ENCODE results near the gene PSRC1. TPM values are rescaled to one million over a fixed set of nuclear protein-coding genes. Genes with fewer than 3 reads are reported as not detected.

The PSRC1 gene
- total RNA-seq, 4 donors from 2014 or later, result 1.9 to 6.8 (median 3.7) TPM

DNA sequence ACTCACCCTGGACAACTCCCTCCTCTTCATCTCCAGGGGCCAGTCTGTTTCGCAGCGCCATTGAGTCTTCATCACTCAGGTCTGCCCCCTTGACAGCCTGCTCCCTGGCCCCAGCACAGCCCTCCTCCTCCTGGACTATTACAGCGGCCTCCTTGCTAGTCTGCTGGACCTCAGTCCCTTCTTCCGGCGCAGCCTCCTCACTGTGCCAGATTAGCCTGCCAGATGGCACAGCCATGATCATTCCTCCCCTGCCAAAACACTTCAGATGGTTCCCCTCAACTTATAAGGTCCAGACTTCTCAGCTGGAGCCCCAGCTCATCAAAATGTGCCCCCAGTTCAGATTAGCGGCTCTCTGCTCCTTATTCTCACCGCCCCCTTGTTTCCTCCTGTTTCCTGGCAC is 40.6 kb downstream of the PSRC1 start:
- Histone ChIP-seq H3K27me3 (no peaks in the 10 kb centered on the region), H3K36me3 (peaks cover 20% of the 10 kb centered on the region), H3K9me3 (no peaks in the 10 kb centered on the region), H3K27ac (no peak overlapping the region), H3K4me3 (no peak overlapping the region), H3K4me1 (peaks cover 40% of the 10 kb centered on the region)
- no peak for TF ChIP-seq POLR2AphosphoS5 (IDR thresholded peaks at IDR 0.05)
- TF ChIP-seq, protein P1, sequence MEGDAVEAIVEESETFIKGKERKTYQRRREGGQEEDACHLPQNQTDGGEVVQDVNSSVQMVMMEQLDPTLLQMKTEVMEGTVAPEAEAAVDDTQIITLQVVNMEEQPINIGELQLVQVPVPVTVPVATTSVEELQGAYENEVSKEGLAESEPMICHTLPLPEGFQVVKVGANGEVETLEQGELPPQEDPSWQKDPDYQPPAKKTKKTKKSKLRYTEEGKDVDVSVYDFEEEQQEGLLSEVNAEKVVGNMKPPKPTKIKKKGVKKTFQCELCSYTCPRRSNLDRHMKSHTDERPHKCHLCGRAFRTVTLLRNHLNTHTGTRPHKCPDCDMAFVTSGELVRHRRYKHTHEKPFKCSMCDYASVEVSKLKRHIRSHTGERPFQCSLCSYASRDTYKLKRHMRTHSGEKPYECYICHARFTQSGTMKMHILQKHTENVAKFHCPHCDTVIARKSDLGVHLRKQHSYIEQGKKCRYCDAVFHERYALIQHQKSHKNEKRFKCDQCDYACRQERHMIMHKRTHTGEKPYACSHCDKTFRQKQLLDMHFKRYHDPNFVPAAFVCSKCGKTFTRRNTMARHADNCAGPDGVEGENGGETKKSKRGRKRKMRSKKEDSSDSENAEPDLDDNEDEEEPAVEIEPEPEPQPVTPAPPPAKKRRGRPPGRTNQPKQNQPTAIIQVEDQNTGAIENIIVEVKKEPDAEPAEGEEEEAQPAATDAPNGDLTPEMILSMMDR (IDR thresholded peaks at IDR 0.05), result no peak
- TF ChIP-seq POLR2A (IDR thresholded peaks at IDR 0.05), result no peak
- no peak for TF ChIP-seq EP300 (IDR thresholded peaks at IDR 0.05)
- WGBS, result 48% methylated on average over 7 of the region's 7 CpGs
- DNase-seq (ENCODE audit: low spot score in 2 of 2), result peak in 1 of 2 donors; percentile 56

DNA sequence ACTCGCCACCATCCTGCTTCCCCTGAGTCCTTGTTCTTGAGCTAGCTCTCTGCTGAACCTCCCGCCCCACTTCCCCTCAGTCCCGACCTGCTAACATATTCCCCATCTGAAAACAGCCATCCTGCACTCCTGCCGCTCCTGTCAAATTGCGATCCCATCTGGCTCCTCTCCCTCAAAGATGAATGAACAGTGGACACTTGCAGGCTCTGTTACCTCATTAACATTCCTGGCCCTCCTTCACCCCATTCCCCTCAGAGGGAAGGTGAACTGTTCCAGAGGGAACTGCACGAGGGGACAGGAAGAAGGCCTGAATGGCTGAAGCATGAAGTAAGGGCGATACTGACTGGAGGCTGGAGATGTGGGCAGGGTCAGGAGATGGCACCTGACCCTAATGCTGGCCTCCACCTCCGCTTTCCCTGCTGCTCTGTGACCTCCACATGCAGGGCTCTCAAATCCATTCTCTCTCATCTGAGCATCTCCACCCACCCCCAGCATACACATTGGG is 41.1 kb downstream of the PSRC1 start:
- Histone ChIP-seq H3K4me1 (peaks cover 40% of the 10 kb centered on the region), H3K27me3 (no peaks in the 10 kb centered on the region), H3K4me3 (no peak overlapping the region), H3K36me3 (peaks cover 25% of the 10 kb centered on the region), H3K27ac (no peak overlapping the region), H3K9me3 (no peaks in the 10 kb centered on the region)
- TF ChIP-seq EP300 (IDR thresholded peaks at IDR 0.05) (no peak), POLR2AphosphoS5 (IDR thresholded peaks at IDR 0.05) (no peak), POLR2A (IDR thresholded peaks at IDR 0.05) (no peak)
- TF ChIP-seq, protein P1 (IDR thresholded peaks at IDR 0.05), result no peak
- 41% methylated on average over 8 of the region's 8 CpGs for WGBS
- no peak for DNase-seq (ENCODE audit: low spot score in 2 of 2)

DNA sequence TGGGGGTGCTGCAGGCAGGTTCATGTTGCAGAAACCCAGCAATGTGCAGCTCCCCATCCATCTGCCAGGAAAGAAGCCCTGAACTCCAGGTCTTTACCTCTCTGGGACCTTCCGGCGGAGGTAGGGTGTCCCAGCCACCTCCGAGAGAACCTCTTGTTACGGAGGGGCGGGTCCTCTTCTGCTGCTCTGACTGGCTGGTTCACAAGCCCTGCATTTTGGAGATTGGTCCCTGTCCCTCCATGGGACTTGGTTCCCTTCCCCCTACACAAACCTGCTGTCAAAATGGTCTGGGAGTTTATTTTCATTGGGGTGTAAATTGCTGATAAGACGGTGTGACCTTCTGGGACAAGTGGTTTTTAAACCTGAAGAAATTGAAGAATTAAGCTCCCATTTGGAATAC is 41.6 kb downstream of the PSRC1 start:
- H3K27ac ChIP-seq, result peak overlapping the region; percentile 87
- no peaks in the 10 kb centered on the region for H3K27me3 ChIP-seq
- no peaks in the 10 kb centered on the region for H3K9me3 ChIP-seq
- DNase-seq (ENCODE audit: low spot score in 2 of 2), result no peak
- no peak overlapping the region for H3K4me3 ChIP-seq
- peaks cover 40% of the 10 kb centered on the region for H3K4me1 ChIP-seq
- peaks cover 31% of the 10 kb centered on the region for H3K36me3 ChIP-seq
- no peak for TF ChIP-seq POLR2A (IDR thresholded peaks at IDR 0.05)
- TF ChIP-seq, protein P1 (IDR thresholded peaks at IDR 0.05), result no peak
- TF ChIP-seq POLR2AphosphoS5 (IDR thresholded peaks at IDR 0.05), result no peak
- no peak for TF ChIP-seq EP300 (IDR thresholded peaks at IDR 0.05)
- 44% methylated on average over 6 of the region's 6 CpGs for WGBS

DNA sequence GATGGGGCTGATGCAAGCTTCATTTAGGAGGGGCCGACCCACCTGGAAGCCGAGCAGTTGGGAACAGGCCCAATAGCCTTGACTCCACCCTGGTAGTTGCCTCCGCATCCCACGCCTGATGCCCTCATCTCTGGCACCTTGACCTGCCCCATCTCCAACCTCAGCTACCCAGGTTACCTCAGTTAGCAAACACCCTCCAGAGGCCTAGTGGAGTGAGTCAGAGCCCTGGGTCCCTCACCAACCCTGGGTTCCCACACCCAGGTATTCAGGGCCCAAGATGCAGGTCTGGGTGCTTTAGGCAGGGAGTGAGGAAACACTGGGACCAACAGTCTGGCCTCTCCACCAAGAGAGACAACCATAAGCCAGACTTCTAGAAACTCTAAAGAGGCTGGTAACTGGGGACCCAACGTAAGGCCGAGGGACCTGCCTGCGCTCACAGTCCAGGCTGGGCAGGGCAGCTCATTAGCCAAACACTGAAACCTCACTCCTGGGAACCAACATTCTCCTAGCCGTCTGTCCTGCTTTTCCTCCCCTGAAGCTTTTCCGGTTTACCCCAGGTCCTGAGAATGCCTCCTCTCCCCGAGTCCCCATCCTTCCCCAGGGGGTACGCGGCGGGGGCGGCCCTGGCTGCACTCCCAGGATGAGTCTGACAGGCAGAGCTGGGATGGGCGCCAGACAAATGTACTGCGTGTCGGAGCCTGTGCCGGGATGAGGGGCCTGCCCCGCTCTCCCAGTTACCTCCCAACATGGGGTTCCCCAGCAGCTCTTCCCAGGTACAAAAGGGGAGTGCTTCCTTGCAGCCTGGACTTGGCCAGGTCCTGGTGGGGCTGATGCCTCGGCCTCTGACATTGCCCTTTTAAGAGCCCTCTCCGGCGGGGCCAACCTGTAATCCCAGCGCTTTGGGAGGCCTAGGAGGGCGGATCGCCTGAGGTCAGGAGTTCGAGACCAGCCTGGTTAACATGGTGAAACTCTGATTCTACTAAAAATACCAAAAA is 42.5 kb downstream of the PSRC1 start:
- Histone ChIP-seq H3K36me3 (peaks cover 40% of the 10 kb centered on the region), H3K9me3 (no peaks in the 10 kb centered on the region), H3K4me1 (peaks cover 40% of the 10 kb centered on the region), H3K27me3 (no peaks in the 10 kb centered on the region), H3K4me3 (peak overlapping the region; percentile 3), H3K27ac (peak overlapping the region; percentile 87)
- TF ChIP-seq POLR2AphosphoS5 (IDR thresholded peaks at IDR 0.05), result peak in 1 of 3 donors; percentile 52
- TF ChIP-seq POLR2A (IDR thresholded peaks at IDR 0.05), result no peak
- 19% methylated on average over 12 of the region's 26 CpGs for WGBS
- peak; percentile 86 for DNase-seq (ENCODE audit: low spot score in 2 of 2)

DNA sequence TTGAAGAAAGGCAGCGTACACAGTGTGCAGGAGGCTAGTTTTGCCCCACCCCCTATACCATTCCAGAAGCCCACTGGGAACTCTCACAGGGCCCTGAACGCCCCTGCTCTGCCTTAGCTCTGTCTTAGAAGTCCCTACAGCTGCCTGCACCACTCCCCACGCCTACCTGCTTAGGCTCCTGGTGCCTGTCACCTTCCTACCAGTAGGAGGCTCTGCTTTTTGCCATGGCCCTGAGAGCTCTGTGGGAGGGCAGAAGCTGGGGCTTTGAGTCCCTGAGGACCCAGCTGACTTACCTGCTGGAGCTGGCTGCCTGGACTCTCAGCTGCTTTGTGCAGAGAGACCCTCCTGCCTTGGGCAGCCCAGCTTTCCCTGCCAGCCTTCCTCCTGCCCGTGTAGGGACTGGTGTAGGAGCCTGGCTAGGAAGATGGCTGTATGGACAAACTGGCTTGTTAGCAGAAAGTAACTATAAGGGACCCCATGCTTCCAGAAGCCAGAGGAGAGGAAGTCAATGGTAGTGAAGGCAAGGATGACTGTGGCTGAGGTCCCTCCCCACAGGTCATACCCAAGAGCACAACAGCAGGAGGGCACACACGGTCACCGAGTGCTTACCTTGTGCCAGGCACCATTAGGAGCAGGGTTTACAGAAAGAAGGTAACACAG is 43.4 kb downstream of the PSRC1 start:
- Histone ChIP-seq H3K27ac (peak overlapping the region; percentile 87), H3K27me3 (no peaks in the 10 kb centered on the region), H3K9me3 (no peaks in the 10 kb centered on the region), H3K4me1 (peaks cover 40% of the 10 kb centered on the region), H3K36me3 (peaks cover 49% of the 10 kb centered on the region), H3K4me3 (no peak overlapping the region)
- DNase-seq (ENCODE audit: low spot score in 2 of 2), result peak in 1 of 2 donors; percentile 71
- TF ChIP-seq POLR2AphosphoS5 (IDR thresholded peaks at IDR 0.05) (no peak), POLR2A (IDR thresholded peaks at IDR 0.05) (no peak), EP300 (IDR thresholded peaks at IDR 0.05) (no peak)
- TF ChIP-seq, protein P1 (IDR thresholded peaks at IDR 0.05), result peak in 1 of 2 donors; percentile 60
- 33% methylated on average over 4 of the region's 6 CpGs for WGBS
